Measurements from ENCODE around the gene ALPP.
"Not testable (repeated sequence)": the region's sequence is repeated elsewhere in the genome, so short reads cannot be mapped to it uniquely, and the experiment has no call there.

DNA sequence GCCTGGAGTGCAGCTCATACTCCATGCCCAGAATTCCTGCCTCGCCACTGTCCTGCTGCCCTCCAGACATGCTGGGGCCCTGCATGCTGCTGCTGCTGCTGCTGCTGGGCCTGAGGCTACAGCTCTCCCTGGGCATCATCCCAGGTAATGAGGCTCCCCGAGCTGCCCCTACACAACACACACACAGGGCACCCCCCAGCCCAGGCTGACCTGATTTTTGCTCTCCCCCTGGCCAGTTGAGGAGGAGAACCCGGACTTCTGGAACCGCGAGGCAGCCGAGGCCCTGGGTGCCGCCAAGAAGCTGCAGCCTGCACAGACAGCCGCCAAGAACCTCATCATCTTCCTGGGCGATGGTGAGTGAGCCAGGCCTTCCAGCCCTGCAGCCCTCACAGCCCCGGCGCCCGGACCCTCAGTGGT lies at the start of gene ALPP:
- not testable (repeated sequence) for TF ChIP-seq EZH2 (IDR thresholded peaks at IDR 0.05; ENCODE audit: insufficient read depth, poor library complexity, severe bottlenecking); EZH2phosphoT487 (IDR thresholded peaks at IDR 0.05; ENCODE audit: insufficient read depth, low read depth)

Data from GM23248 (cell line).